Amniotic stem cell (primary cell): ENCODE results near the gene LAPTM4A.
"Not testable (repeated sequence)": the region's sequence is repeated elsewhere in the genome, so short reads cannot be mapped to it uniquely, and the experiment has no call there.

Source experiments
- DNase-seq: peaks from one replicate; lab custom pipeline; 2025; lab: John Stamatoyannopoulos, UW

The LAPTM4A gene

DNA sequence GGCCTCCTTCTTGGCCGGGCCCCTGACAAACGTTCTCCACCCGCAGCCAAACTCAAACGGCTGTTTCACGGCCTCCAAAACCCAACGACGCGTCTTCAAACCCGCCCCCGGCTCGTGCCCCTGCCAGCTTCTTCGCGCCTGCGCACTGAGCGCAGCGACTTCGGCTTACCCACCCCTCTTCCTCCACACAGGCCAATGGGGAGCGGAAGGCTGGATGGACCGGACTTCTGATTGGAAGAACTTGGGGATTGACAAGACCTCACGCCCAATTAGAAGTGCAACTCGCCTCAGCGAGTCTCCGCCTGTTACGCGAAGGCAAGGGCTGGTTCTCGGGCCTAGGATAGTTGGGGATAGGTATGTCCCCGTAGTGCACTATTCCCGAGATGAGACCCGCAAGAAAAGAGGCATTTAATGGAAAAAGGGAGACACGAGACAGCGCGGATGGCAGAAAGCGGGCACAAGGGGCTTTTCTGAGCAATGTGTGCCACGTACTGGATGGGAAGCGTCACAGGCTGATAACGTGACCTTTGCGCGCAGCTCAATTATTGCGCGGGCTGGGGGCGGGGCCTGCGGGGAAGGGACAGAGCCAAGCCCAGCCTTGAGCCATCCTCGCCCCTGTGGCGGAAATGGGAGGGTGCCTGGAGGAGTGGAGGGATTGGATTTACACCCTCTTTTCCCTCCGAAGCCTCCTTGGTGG lies at the start of gene LAPTM4A:
Gene LAPTM4A (minus strand): TSS at position 97 of the 697 bp plus-strand sequence. CDS start 108 bp downstream, outside the sequence.
- DNase-seq = peak; percentile 99

GRCh38 chr2:20100711-20101110 lies 49.3 kb upstream of the LAPTM4A start:
- DNase-seq = no peak

- no peak for DNase-seq
These were observed 48.4 kb upstream of the LAPTM4A start for GRCh38 chr2:20099780-20100179.

GRCh38 chr2:20097889-20098714 lies 46.7 kb upstream of the LAPTM4A start:
- DNase-seq = peak; percentile 73

DNA sequence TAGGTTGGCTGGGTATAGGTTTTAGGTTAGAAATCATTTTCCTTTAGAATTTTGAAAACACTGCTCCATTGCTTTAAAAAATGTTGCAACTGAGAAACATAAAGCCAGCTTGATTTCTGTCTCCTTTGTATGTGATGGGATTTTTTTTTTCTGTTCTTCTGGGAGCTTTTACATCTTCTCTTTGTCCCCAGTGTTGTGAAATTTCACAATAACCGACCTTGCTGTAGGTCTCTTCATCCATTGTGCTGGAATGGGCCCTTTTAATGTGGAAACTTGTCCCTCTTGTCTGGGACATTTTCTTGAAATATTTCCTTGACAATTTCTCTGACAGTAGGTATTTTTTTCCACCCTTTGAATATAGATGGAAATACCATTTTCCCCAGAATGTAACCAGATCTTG lies 44.0 kb upstream of the LAPTM4A start:
- DNase-seq = no peak

DNA sequence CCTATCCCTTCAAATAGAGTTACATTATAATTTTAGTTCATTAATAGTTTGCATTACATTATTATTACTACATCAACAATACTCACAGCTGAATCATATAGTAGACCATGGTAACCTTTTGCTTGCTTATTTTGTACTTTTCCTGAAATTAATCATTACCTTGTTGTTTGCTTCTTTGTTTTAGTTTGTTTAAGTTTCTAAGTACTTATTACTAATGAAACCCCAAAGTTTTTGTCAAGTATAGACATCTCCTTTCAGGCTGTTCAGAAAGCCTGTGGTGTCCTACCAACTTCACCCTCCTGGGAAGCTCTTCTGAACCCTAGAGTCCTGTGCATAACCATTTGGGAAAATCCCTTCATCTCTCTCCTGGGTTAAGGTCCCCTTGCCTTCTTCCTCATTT lies 43.5 kb upstream of the LAPTM4A start:
- DNase-seq = no peak

- no peak for DNase-seq
These were observed 42.8 kb upstream of the LAPTM4A start for GRCh38 chr2:20094142-20094755.

GRCh38 chr2:20093263-20094141 lies 42.1 kb upstream of the LAPTM4A start:
- peak; percentile 59 for DNase-seq

DNA sequence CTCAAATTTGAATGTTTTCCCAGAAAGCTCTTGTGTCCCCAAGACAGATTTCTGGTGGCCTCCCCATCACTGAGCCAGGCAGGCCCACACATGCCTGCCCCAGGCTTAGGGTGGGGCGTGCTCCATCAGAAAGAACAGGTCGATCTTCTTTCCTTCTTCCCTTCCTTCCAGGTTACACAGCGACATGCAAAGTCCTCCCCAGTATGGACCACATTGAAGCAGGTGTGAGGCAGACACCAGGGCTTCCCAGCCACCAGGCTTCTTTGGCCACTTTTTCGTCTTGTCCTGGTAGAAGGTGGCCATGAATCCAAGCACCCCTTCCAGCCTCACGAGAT lies 41.4 kb upstream of the LAPTM4A start:
- no peak for DNase-seq

DNA sequence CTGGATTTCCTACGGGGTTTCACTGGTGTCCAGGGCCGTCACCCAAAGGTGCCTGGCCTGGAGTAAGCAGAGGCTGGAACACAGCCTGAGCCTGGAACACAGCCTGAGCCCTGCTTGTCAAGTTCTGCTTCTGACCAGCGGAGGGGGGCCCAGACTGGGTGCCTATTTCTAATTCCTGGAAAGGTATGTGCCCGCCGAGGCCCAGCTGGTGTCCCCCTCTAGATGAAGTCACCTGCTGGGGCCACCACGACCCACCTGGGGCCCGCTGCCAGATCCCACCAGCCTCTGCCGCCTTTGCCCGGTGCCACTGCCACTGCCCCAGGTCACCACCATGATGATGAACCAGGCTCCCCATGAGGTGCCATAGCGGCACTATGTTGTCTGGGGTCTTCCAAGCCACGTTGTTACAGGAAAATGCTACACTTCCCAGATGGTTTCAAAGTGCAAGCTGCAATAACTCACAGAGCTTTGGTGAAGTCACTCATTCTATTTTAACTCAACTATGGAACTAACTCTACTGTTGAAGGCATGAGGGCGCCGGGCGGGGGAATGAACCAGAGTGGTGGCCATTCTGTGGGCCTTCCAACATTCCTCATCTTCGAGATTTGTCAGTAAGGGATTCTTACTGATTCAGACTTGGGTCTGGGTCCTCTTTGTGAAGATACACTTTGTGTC lies 40.9 kb upstream of the LAPTM4A start:
- DNase-seq = no peak

DNA sequence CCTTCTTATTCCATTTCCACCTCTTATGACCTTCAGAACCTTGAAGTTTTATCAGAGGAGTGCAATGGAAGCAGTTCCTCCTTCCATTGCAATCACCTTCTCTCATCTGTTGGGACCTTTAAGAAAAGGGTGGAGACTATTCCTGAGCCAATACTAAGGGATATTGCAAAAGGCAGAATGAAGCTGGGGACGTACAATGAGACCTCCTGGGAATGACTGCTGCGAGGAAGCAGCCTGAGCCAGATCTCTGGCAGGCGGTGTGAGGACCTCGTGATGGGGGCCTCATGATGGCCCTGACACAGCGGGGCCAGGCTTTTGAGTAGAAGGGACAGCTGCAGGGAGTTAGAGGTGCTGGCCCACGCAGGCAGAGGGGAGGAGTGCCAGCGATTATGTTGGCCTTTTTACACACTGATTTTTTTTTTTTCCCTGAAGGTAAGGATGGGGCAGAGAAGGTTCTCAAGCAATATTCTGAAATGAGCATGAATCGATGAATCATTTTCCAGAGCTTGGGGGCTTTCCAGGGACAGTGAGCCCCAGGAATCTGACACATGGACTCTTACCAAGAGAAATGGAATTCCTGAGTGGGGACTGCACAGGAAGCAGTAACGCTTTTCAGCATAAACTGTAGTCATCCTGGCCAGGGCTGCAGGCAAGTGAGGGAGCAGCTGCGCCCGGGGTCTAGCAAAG lies 40.0 kb upstream of the LAPTM4A start:
- DNase-seq = peak; percentile 92

GRCh38 chr2:20089715-20090464 lies 38.5 kb upstream of the LAPTM4A start:
- no peak for DNase-seq

DNA sequence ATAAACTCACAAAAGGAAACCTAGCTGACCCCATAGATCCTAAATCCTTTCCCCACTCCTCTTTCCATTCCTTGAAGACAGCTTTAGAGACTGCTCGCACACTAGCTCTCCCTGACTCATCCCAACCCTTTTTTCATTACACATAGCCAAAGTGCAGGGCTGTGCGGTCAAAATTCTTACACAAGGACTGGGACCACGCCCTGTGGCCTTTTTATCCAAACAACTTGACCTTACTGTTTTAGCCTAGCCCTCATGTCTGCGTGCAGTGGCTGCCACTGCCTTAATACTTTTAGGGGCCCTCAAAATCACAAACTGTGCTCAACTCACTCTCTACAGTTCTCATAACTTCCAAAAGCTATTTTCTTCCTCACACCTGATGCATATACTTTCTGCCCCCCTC lies 34.5 kb upstream of the LAPTM4A start:
- DNase-seq = not testable (repeated sequence)

DNA sequence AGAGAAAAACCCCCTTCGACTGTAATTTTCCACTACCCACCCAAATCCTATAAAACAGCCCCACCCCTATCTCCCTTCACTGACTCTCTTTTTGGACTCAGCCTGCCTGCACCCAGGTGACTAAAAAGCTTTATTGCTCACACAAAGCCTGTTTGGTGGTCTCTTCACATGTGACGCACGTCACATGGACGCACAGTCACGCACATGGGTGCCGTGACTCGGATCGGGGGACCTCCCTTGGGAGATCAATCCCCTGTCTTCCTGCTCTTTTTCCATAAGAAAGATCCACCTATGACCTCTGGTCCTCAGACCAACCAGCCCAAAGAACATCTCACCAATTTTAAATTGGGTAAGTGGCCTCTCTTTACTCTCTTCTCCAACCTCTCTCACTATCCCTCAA lies 31.4 kb upstream of the LAPTM4A start:
- DNase-seq = not testable (repeated sequence)

GRCh38 chr2:20081841-20082240 lies 30.4 kb upstream of the LAPTM4A start:
- DNase-seq = no peak

DNA sequence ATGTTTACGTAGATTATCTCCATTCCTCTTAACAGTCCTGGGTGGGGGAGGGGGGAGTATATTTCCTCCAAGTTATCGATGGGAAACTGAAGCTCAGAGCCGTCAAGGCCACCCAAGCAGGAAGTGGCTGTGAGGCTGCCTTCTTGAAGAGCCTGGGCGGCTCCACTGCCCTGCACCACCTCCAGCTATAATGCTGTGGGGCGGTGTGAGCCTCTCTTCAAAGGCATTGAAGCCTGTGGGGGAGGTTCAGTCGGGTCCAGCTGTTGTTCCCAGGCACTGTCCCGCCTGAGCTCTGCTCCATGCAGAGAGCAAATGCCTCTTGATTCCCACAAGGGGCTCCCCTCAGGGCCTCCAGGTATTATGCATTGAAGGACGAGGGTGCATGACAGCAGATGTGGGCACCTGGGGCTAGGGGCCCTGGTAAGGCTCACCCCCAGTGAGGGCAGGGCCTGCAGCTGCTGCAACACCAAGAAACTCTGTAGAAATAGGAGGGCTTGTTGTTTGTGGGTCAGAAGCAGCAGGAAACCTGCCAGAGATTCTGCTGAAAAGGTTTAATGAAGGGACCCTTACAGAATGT lies 29.5 kb upstream of the LAPTM4A start:
- no peak for DNase-seq

- DNase-seq = no peak
These were observed 29.0 kb upstream of the LAPTM4A start for GRCh38 chr2:20080428-20080827.

DNA sequence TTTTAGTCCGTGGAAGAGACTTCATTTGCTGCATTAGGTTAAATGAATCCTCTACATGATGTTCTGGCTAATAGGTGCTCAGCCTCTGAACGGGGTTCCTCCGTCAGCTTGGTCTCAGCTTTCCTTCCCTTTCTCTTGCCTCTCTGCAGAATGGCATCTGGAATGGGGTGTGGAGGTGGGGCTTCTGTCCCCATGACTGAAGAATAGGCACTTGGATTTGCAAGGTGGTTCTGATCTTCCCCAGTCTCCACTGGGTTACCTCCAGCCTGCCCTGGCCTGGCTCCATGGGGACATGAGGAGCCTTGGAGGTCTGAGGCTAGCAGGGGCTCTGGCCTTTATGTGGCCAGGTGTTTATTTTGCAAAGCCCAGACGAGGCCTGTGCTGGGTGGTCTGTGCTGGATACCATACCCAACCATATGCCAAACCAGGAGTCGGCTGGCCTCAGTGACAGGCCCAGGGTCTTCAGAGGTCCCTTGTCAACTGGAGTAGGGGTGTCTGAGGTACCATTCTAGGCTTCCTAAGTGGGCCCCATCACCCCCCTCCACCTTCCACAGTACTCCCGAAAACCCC lies 28.2 kb upstream of the LAPTM4A start:
- no peak for DNase-seq

DNA sequence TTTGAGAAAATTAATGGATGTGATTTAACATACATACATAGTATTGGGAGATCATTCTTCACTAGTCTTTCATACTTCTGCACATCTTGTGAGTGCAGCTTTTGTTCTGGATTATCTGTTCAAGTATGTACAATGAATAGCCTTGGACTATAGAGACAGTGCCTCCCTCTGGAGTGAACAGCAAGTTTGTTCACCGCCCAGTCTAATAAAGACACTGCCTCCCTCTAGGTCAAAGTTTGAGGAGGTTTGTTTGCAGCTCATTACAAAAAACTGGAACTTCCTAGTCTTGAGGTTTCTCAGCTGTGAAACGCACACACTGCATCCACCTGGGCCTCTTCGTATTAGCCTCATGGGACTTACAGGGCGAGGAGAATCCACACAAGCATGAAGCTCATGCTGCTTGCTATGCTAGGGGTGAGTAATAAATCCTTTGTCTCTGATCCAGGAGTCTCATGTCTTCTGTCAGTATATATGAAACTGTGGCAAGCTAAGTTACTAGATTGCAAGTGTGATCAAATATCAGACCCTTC lies 26.0 kb upstream of the LAPTM4A start:
- DNase-seq = no peak
